Astrocyte of the spinal cord (primary cell): ENCODE data around the gene FOSL2.

Experiments
- DNase-seq: peaks from one replicate; pipeline ENCODE4 v3.0.0; 2011; ENCODE audit warnings: low read depth, low spot score
- H3K4me3 ChIP-seq: 2 replicates; pipeline ENCODE4 v1.5.1; 2011; ENCODE audit warnings: low read depth, mild to moderate bottlenecking, low read length, moderate library complexity
- CTCF ChIP-seq: IDR thresholded peaks from 2 replicates; pipeline ENCODE4 v1.5.1; 2012; ENCODE audit warnings: low read depth, mild to moderate bottlenecking, low read length, inconsistent platforms
- in situ Hi-C: cut with HindIII; loops from 2 replicates; pipeline ENCODE4 v1.10.0; 2017; ENCODE audit warnings: low sequenced_read_pairs

The FOSL2 gene

GRCh38 chr2:28377984-28378678 is 14.5 kb upstream of the FOSL2 start:
- DNase-seq = no peak
- H3K4me3 ChIP-seq = no peak overlapping the region
- TF ChIP-seq CTCF = no peak
- in situ Hi-C loops = no loop called here

GRCh38 chr2:28378679-28379584 is 13.7 kb upstream of the FOSL2 start:
- in situ Hi-C loops = no loop called here
- no peak for TF ChIP-seq CTCF
- no peak overlapping the region for H3K4me3 ChIP-seq
- no peak for DNase-seq

- DNase-seq = no peak
- TF ChIP-seq CTCF = no peak
- in situ Hi-C loops = no loop called here
- H3K4me3 ChIP-seq = no peak overlapping the region
Measured at GRCh38 chr2:28380219-28380618, 12.4 kb upstream of the FOSL2 start.

GRCh38 chr2:28381225-28382180 is 11.2 kb upstream of the FOSL2 start:
- no peak for DNase-seq
- no peak overlapping the region for H3K4me3 ChIP-seq
- TF ChIP-seq CTCF = no peak
- in situ Hi-C loops = no loop called here

GRCh38 chr2:28382755-28383154 is 9.9 kb upstream of the FOSL2 start:
- TF ChIP-seq CTCF = no peak
- no peak overlapping the region for H3K4me3 ChIP-seq
- in situ Hi-C loops = no loop called here
- no peak for DNase-seq
